HepG2 (cell line): ENCODE results near the gene ANKS3. TPM values are rescaled to one million over a fixed set of nuclear protein-coding genes. Genes with fewer than 3 reads are reported as not detected.
A peak's percentile ranks its signal among the peaks of the same experiment; 100 is the strongest.

Source experiments
- ATF4 ChIP-seq, 2 experiments: fragments of 450-650 bp in 1 of 2; sonication (generic) in 1 of 2; formaldehyde crosslinking; IDR thresholded peaks; 2 replicates each; pipeline versions ENCODE4 v1.5.0 to v1.8.0; 2020 to 2022; ENCODE audit warnings: mild to moderate bottlenecking in 1 of 2, missing genetic modification reagents in 1 of 2
- CEBPZ ChIP-seq: IDR thresholded peaks from 2 replicates; pipeline ENCODE4 v1.6.1; 2012; ENCODE audit warnings: low read length, improper control_type of control experiment
- CTCF ChIP-seq: sonication (generic); formaldehyde crosslinking; IDR thresholded peaks from 2 replicates; pipeline ENCODE4 v1.5.0; 2020; ENCODE audit warnings: mild to moderate bottlenecking, missing genetic modification reagents, moderate library complexity
- NCOA5 ChIP-seq: sonication (generic); formaldehyde crosslinking; IDR thresholded peaks from 2 replicates; pipeline ENCODE4 v1.4.0; 2020; ENCODE audit warnings: missing genetic modification reagents
- RARA ChIP-seq: IDR thresholded peaks from 2 replicates; pipeline ENCODE4 v1.6.1; 2016; ENCODE audit warnings: missing genetic modification reagents, missing compliant biosample characterization
- SMYD3 ChIP-seq: sonication (generic); formaldehyde crosslinking; IDR thresholded peaks from 2 replicates; pipeline ENCODE4 v1.8.1; 2023; ENCODE audit warnings: mild to moderate bottlenecking, missing genetic modification reagents
- ZNF724P ChIP-seq: sonication (generic); formaldehyde crosslinking; IDR thresholded peaks from 2 replicates; pipeline ENCODE4 v1.8.0; 2022; ENCODE audit warnings: missing genetic modification reagents, borderline replicate concordance
- polyA plus RNA-seq, 8 experiments: library from polyadenylated mRNA; depleted of rRNA in 3 of 8; stranded (reverse) in 7 of 8; unstranded in 1 of 8; fragments of >200 nt; fragmentation: Illumina TruSeq in 4 of 8; extraction: Trizol in 4 of 8; gene quantifications; 2 replicates each; pipeline versions ENCODE4 v1.2.1 to v1.2.3, GENCODE V29; 2011 to 2016; ENCODE audit warnings: low read depth in 4 of 8, missing spikeins in 1 of 8, mixed read lengths in 1 of 8; ENCODE audit not compliant: insufficient read depth in 1 of 8
- total RNA-seq, 5 experiments: library from RNA; depleted of rRNA; stranded (reverse); fragments of >200 nt; fragmentation: Illumina TruSeq; extraction: Trizol; gene quantifications; 2 replicates each; pipeline ENCODE4 v1.2.3, GENCODE V29; 2016; ENCODE audit warnings: low read depth in 1 of 5

The ANKS3 gene
- total and polyA plus RNA-seq, 2 of the 13 experiments (the other 11 are each of a cell fraction or from before 2014, with no cell fraction given) = 11.4 to 15.9 TPM

- TF ChIP-seq CEBPZ = no peak
- no peak for TF ChIP-seq SMYD3
- peak; percentile 23 for TF ChIP-seq CTCF (CRISPR knock-in tag)
- TF ChIP-seq ATF4 (CRISPR knock-in tag; IDR thresholded peaks at IDR 0.05) = no peak
- TF ChIP-seq ZNF724P (CRISPR knock-in tag) = no peak
- no peak for TF ChIP-seq RARA (CRISPR knock-in tag)
- no peak for TF ChIP-seq NCOA5 (CRISPR knock-in tag)
Measured at GRCh38 chr16:4689091-4689671, 44.9 kb downstream of the ANKS3 start (continued).
